RPMI8226 (cell line): ENCODE data around the gene GNAZ.

Experiments
- DNase-seq: peaks from one replicate; pipeline ENCODE4 v3.0.0-alpha.2; 2015

GNAZ gene

DNA sequence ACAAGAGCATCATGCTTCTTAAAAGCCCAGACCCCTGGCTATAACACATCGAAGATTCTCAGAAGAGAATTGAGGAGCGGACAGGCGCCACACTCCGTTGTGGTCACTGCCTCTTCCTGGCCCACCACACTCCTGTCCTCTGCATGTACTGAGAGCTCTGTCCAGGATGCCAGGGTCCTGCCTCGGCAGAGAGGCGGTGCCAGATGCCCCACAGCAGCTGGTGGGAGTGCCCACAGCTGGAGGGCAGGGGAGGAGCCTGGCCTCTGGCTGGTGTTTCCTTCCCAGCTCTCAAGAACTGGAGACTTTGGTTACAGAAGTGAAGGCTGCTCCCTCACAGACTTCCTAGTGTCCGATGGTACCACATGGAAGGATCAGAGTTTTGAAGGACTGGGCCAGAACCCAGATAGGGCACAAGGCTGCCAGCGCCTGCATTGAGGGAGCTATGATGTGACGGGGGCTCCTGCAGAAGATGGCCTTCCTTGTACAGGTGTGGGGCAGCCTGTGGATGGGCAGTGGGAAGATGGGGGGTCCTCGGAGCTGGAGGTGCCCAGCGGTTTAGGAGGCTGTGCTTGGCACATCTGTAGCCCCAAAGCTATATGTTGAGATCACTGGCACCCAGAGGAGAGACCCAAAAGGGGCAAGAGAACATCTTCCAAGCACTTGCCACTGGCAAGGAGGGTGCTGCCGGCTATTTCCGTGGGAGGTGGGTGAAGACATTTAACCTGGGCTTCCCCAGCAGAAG, 52.1 kb downstream of the GNAZ start:
- peak; percentile 40 for DNase-seq

DNA sequence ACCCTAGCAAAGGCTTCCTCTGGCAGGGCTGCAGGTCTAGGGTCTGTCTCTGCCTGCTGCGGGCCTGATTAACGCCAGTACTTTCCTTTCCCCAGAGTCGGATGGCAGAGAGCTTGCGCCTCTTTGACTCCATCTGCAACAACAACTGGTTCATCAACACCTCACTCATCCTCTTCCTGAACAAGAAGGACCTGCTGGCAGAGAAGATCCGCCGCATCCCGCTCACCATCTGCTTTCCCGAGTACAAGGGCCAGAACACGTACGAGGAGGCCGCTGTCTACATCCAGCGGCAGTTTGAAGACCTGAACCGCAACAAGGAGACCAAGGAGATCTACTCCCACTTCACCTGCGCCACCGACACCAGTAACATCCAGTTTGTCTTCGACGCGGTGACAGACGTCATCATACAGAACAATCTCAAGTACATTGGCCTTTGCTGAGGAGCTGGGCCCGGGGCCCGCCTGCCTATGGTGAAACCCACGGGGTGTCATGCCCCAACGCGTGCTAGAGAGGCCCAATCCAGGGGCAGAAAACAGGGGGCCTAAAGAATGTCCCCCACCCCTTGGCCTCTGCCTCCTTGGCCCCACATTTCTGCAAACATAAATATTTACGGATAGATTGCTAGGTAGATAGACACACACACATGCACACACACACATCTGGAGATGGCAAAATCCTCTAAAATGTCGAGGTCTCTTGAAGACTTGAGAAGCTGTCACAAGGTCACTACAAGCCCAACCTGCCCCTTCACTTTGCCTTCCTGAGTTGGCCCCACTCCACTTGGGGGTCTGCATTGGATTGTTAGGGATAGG, 52.9 kb downstream of the GNAZ start:
- DNase-seq: no peak

DNA sequence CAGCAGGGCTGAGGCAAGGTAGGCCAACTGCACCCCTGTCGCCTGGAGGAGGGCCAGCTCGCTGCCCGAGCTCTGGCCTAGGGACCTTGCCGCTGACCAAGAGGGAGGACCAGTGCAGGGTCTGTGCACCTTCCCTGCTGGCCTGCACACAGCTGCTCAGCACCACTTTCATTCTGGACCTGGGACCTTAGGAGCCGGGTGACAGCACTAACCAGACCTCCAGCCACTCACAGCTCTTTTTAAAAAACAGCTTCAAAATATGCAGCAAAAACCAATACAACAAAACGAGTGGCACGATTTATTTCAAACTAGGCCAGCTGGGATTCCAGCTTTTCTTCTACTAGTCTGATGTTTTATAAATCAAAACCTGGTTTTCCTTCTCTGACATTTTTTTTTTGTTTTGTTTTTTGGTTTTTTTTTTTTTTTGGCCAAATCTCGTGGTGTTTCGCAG, 53.5 kb downstream of the GNAZ start:
- no peak for DNase-seq

DNA sequence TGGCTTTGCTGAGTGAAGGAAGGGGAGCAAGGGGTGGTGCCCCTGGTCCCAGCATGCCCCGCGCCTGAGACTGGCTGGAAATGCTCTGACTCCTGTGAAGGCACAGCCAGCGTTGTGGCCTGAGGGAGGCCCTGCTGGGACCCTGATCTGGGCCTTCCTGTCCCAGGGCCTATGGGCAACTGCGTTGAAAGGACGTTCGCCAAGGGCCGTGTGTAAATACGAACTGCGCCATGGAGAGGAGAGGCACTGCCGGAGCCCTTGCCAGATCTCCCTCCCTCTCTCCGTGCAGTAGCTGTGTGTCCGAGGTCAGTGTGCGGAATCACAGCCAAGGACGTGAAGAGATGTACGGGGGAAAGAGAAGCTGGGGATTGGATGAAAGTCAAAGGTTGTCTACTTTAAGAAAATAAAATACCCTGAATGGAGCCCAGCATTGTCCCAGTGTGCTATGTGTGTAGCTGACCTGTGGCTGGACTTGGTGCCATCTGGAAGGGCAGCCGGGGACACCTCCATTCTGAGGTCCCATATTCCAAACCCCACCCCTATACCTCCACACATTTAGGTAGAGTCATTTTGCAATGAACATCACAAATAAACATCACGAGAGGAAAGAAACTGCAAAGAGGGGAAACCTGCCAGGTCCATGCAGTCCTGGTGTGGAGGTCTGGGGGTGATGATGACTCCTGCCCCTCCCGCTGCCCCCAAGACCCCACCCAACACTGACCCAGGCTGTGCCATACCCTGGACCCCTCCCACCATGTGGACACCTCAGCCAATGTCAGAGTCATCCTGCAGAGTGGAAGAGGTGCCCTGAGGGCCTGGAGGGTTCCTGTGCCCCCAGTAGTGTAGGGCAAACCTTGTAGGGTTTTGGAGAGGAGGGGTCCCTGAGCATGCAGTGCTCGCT, 54.5 kb downstream of the GNAZ start:
- no peak for DNase-seq

DNA sequence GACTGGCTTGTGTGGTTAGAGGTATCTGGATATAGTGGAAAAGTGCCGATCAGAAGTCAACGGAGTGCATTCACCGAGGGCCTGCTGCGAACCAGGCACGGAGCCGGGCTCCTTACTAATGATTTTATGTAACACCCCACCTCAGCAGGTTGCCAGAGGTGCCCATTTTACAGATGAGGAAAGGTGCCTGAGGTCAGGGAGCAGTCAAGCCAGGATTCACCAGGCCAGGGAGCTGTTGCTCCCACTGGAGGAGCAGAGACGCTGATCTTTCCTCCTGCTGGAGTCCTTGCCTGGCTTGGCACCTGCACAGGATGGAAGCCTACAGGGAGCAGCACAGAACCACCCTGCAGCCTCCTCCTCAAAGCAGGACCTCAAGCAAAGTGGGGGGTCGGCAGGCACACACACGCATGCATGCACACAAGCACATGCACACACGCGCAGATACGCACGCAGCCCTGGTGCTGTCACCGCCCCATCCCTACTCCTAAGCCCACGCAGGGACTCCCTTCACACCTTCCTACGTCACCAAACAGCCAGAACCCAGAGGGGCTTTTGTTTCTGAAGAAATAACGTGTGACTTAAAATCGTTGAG, 55.3 kb downstream of the GNAZ start:
- DNase-seq: no peak

DNA sequence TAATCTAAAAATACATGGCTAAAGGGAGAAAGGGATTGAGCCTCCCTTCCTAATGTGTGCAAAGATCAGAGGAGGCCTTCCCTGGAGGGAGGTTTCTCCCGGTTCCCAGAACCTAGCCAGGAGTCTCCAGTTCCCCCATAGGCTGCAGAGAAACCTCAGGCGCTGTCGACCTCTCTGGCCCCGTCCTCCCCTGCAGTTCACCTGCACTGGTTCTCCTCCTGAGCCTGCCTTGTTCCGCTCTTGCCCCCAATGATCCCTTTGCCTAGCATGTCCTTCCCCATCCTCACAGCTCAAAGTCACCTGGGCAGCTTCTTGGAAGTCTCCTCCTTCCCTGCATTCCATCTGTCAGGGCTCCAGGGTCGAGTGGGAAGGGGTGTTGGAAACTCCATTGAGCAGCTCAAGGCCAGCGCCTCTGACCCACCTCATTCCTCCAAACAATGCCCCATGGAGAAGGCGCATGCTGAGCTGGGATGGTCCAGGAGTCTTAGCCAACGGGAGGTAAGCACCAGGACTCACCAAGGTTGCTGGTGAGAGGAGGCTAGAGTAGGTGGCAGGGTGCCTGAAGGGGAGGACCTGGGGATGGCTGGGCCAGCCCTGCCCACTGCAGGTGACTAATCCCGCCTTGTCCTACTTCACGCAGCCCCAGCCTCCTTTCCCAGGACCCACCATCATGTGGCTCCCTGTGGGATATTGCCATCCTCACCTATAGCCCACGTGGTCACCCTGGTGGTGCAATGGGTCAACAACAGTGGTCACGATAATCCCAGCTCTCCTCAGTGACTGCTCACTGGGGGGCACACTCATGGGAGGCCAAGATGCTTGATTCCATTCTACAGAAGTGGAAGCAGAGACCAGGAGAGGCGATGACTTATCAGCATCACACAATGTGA, 56.1 kb downstream of the GNAZ start:
- no peak for DNase-seq

DNA sequence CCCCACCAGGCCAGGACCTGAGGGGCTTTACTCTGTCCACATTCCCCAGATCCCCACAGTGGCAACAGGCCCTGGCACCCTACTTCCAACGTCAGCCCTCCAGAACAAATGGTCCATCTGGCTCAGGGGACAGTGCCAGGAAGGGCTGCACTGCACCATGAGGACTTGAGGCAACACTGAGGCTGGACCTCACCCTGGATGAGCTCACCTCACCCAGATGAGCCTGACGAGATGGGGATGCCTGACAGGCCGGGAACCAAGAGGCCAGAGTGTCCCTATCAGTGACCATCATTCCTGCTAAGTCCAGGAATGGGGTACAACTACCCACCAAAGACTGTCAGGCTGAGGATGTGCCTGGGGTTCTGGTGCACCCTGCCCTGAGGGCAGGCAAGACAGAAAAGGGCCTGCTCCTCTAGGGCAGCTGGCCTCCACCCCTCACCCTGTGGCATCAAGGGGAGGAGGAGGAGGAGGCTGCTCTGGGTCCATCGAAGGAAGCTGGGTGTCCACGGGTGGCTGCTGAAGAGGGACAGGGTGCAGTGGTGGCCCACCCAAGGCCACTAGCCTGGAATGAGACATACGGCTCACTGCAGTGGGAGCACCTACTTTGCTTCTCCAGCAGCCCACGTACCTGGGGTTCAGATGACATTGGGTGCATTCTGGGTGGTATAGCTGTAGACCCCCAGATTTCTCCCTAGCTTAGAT, 56.9 kb downstream of the GNAZ start:
- DNase-seq: no peak

DNA sequence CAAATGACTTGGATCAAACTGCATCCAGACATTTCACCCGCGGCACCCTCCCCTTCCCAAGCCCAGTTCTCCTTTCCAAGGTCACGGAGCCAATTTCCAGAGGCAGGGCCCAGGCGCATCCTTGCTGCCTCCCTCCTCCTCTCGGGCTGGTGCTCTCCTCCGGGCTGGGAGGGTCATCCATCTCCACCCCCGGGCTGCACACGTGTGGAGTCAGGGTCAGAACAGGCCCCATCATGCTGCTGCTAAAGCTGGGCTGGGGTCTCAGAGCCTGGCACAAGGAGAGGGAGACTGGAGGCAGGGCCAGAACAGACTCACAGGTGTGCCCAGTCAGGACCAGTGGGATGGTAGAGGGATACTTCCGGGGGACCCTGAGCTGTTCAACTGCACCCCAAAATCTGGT, 57.5 kb downstream of the GNAZ start:
- DNase-seq: no peak

DNA sequence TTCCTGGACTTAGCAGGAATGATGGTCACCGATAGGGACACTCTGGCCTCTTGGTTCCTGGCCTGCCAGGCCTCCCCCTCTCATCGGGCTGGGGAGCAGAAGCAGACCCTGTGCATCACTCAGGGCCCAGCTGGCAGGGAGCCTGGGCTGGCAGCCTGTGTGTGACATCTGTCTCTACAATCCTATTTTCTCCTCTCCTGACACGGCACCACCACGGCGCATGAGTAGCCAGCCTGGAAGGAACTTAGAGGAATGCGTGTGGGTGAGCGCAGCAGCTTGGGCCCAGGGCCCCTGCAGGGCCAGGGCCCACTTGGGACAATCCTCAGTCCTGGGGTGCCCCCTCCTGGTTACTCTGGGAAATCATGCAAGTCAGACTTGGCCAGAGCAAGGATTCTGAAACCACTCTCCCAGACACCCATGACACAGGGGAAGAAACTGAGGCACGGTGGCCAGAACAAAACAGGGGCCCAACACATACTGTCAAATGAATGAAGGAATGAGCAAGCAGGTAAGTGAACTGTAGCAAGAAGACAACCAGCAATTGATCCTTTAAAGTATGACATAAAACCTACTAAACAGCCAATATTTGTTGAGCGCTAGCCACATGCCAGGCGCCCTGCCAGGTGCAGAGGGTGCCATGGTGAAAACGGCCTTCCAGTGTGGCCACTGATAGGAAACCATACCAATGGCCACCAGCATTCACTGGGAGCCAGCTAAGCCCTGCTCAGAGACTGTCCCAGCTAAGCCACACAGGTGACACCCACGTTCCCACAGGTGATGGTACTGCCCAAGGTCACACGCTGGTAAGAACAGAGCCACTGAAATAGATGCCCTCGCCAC, 58.2 kb downstream of the GNAZ start:
- DNase-seq: peak; percentile 73

DNA sequence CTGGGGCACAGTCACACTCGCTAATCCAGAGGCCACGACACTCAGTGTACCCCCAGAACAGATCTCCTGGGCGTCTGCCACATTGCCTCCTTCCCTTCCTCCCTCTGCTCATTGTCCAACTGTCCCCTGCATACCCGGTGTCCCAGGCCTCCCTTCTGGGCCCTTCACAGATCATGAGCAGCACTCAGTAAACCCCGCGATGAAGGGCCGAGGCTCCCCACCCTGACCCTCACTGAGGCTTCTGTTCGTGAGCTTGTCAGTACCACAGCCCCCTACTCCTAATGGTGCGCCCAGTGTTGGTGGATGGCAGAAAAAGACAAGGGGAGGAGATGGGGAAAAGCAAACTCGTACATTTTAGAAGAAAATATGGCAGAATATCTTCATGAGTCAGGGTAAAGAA, 58.8 kb downstream of the GNAZ start:
- no peak for DNase-seq

DNA sequence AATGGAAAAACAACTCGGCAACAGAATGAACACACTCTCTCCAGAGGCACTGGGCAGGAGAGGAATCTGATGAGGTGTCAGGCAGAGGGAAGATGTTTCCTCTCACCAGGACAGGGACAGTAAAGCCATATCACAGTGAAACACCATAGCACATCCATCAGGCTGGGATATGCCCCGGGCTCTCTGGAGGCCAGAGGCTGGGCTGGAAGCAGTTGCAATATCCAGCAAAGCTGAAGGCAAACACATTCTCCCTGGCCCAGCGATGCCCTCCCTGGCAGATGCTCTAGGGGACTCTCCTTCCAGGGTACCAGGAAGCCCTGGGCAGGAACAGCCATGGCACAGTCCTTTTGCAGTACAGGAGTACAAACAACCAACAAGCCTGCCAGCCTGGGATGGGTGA, 60.4 kb downstream of the GNAZ start:
- no peak for DNase-seq

DNA sequence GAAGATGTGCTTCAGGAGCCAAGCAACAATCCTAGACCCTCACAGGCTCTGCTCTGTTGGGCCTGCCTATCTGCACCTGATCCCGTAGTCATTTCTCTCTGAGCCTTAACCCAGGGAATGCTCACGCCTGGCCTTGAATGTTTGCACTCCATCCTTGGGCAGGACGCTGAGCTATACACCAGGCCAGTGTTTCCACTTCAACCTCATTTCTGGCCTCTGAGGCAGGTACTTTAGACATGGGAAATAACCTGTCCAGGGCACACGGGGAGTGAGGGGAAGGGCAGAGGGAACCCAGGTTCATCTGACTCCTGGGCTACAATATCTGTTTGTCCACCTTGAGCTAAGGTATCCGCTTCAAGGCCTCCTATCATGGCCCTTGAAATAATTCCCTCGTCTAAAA, 61.6 kb downstream of the GNAZ start:
- DNase-seq: no peak

DNA sequence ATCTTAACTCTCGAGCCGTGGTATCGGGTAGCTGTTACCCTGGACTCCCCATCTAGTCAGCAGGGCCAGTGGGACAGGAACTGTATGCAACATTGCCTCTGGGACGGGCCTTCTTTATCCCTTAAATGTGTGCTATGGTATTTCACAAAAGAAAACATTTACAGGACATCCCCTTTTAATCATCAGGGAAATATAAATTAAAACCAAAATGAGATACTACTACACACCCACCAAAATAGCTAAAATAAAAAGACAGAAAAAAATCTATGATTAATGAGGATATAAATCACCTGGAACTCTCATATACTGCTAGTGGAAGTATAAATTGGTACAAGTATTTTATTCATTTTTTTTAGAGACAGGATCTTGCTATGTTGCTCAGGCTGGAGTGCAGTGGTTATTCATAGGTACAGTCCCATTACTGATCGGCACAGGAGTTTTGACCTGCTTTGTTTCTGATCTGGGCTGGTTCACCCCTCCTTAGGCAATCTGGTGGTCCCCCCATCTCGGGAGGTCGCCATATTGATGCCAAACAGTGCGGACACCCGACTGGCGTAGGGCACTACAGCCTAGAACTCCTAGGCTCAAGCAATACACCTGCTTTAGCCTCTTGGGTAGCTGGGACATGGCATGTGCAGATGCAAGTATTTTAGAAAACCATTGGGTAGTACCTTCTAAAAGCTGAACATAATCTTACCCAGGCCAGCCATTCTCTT, 62.2 kb downstream of the GNAZ start:
- no peak for DNase-seq

DNA sequence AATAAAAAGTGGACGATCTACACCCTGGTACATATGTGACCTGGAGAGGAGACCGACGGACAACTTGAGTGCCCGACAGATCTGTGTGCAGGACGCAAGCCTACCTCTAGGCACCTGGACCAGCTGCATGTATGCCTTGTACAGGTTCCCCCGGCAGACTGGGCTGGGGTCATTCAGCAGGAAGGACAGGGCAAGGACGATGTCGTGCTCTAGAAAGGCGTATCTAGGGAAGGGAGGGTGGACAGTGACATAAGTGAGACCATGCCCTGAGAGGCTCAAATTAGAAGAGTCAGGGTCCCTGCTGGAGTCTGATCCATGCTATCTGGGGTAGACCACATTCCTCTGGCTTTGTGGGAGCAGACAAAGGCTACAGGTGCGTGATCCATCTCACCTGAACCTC, 63.6 kb downstream of the GNAZ start:
- no peak for DNase-seq

DNA sequence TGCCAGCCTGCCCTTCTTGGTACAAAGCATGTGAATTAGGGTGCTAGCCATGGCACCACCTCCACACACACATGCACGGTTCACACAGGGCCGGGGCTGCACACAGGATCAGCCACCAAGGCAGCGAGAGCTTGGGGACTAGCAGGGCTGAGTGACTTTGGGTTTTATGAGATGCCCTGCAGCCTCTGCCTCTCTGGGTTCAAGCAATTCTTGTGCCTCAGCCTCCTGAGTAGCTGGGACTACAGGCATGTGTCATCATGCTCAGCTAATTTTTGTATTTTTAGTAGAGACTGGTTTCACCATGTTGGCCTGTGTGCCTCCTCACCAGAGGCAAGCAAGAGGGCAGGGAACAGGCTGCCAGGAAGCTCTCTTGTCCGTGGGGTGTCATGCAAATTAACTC, 66.7 kb downstream of the GNAZ start:
- DNase-seq: peak; percentile 46

DNA sequence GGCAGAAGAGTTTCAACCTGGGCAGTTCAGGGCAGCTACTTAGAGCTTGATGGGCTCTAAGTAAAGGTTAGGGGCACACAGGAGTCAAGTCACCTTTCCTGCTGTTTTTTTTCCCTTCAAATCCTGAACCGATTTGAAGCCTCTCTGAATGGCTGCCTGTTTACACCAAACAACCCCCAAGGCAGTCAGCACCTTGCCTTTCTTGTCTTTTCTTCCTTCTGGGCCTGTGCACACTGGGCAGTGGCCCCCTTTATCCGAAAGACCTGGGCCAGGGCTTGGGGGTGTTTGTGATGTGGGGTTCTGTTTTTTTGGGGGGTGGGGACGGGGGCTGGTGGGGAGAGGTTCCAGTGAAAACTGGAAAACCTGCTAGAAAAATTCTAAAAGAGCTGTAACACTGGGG, 67.1 kb downstream of the GNAZ start:
- DNase-seq: no peak

DNA sequence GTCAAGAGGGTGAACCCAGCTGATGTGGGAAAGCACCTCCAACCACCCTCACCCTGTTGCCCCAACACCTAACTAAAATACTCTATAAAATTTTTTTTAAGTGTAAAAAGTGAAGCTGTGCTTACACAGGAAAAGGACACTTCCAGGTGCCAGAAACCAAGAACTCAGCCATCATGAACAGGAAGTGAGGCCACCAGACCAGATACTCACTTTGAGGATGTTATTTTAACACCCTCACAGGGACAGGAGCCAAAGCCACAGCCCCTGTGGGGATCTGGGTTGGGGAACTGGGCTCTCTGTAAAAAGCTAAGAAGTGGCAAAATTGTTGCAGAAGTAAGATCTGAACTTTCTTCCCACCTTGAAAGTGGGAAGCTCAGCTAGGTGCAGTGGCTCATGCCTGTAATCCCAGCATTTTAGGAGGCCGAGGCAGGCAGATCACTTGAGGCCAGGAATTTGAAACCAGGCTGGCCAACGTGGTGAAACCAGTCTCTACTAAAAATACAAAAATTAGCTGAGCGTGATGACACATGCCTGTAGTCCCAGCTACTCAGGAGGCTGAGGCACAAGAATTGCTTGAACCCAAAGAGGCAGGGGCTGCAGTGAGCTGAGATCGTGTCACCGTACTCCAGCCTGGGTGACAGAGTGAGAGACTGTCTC, 67.7 kb downstream of the GNAZ start:
- peak; percentile 93 for DNase-seq

DNA sequence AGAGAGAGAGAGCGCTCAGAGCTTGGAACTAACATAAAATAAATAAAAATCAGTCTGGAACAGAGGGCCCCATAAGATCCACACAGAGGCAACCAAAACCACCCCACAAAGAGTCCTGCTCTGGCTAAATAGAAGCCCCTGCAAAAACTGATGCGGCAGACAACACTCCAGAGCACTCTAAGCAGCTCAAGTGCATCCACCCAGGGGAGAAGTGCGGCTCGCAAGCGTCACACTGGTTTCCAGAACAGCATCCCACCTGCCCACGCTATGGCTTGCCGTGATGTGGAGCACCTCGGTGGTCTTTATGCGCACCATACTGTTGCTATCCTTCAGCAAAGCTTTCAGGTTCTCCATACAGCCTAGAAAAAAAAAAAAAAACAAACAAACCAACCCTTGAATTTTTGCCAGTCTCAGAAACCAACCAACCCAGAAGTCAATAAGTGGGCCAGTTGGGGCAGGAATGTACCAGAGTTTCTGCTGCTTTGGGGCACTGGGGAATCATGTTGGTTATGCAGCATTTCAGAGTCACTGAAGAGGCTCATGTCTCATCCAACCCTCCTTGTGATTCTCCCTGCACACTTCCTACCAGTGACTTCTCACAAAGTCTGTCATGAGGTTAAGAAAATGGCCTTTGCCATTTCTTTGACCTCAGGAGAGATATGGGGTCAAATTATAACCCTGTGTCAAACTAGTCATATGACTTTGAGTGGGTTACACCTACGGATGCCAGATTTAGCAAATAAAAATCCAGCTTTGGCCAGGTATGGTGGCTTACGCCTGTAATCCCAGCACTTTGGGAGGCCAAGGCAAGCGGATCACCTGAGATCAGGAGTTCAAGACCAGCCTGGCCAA, 68.5 kb downstream of the GNAZ start:
- DNase-seq: peak; percentile 40
